HepG2 (cell line): ENCODE results near the gene UNC13D. TPM values are rescaled to one million over a fixed set of nuclear protein-coding genes. Genes with fewer than 3 reads are reported as not detected.

Experiments
- CENPBD1 ChIP-seq: sonication (generic); formaldehyde crosslinking; IDR thresholded peaks from 2 replicates; pipeline ENCODE4 v1.8.0; 2022; ENCODE audit warnings: missing genetic modification reagents, low read depth, mild to moderate bottlenecking, borderline replicate concordance
- CREM ChIP-seq, 2 experiments: sonication (generic) in 1 of 2; formaldehyde crosslinking in 1 of 2; IDR thresholded peaks; 2 replicates each; pipeline versions ENCODE4 v1.4.0 to v1.6.1; 2016 to 2020; ENCODE audit warnings: antibody characterized with exemption in 1 of 2, mild to moderate bottlenecking in 1 of 2, missing genetic modification reagents in 1 of 2
- DBP ChIP-seq: sonication (generic); formaldehyde crosslinking; IDR thresholded peaks from 2 replicates; pipeline ENCODE4 v1.4.0; 2020; ENCODE audit warnings: missing genetic modification reagents; ENCODE audit errors: not compliant biosample characterization
- FOXO1 ChIP-seq: sonication (generic); formaldehyde crosslinking; IDR thresholded peaks from 2 replicates; pipeline ENCODE4 v1.4.0; 2020; ENCODE audit warnings: missing genetic modification reagents
- GLI4 ChIP-seq: sonication (generic); formaldehyde crosslinking; IDR thresholded peaks from 2 replicates; pipeline ENCODE4 v1.5.1; 2020; ENCODE audit warnings: missing genetic modification reagents, mild to moderate bottlenecking, moderate library complexity, borderline replicate concordance
- HOXA5 ChIP-seq: sonication (generic); formaldehyde crosslinking; IDR thresholded peaks from 2 replicates; pipeline ENCODE4 v1.4.0; 2020; ENCODE audit warnings: missing genetic modification reagents
- HOXA7 ChIP-seq: sonication (generic); formaldehyde crosslinking; IDR thresholded peaks from 2 replicates; pipeline ENCODE4 v1.8.1; 2022; ENCODE audit warnings: mild to moderate bottlenecking, missing genetic modification reagents, moderate library complexity
- KLF15 ChIP-seq: sonication (generic); formaldehyde crosslinking; IDR thresholded peaks from 2 replicates; pipeline ENCODE4 v1.8.1; 2023; ENCODE audit warnings: borderline replicate concordance, mild to moderate bottlenecking, inconsistent platforms, missing genetic modification reagents, mixed read lengths
- MEIS1 ChIP-seq: sonication (generic); formaldehyde crosslinking; IDR thresholded peaks from 2 replicates; pipeline ENCODE4 v1.9.0; 2021; ENCODE audit warnings: mild to moderate bottlenecking, missing genetic modification reagents, moderate library complexity, borderline replicate concordance
- MZF1 ChIP-seq: sonication (generic); formaldehyde crosslinking; IDR thresholded peaks from 2 replicates; pipeline ENCODE4 v1.8.1; 2023; ENCODE audit warnings: mild to moderate bottlenecking, missing genetic modification reagents, borderline replicate concordance
- NFYB ChIP-seq: sonication (generic); formaldehyde crosslinking; IDR thresholded peaks from 2 replicates; pipeline ENCODE4 v1.4.0; 2020; ENCODE audit warnings: missing genetic modification reagents
- PHB2 ChIP-seq: fragments of 450-650 bp; IDR thresholded peaks from 2 replicates; pipeline ENCODE4 v1.6.1; 2018; ENCODE audit not compliant: partially characterized antibody
- RARG ChIP-seq: sonication (generic); formaldehyde crosslinking; IDR thresholded peaks from 2 replicates; pipeline ENCODE4 v1.4.0; 2020; ENCODE audit warnings: low read depth, mild to moderate bottlenecking, missing genetic modification reagents
- SNAPC2 ChIP-seq: sonication (generic); formaldehyde crosslinking; IDR thresholded peaks from 2 replicates; pipeline ENCODE4 v1.8.1; 2022; ENCODE audit warnings: mild to moderate bottlenecking, missing genetic modification reagents
- TP53 ChIP-seq: sonication (generic); formaldehyde crosslinking; conservative IDR thresholded peaks from 2 replicates; pipeline ENCODE4 v1.4.0; 2020; ENCODE audit warnings: missing genetic modification reagents
- XRCC5 ChIP-seq: fragments of 200-400 bp; formaldehyde crosslinking; optimal IDR thresholded peaks from 2 replicates; pipeline ENCODE3; 2017; ENCODE audit warnings: mild to moderate bottlenecking, low read length
- ZBTB38 ChIP-seq: sonication (generic); formaldehyde crosslinking; IDR thresholded peaks from 2 replicates; pipeline ENCODE4 v1.5.1; 2020; ENCODE audit warnings: mild to moderate bottlenecking, missing genetic modification reagents
- ZMAT3 ChIP-seq: sonication (generic); formaldehyde crosslinking; conservative IDR thresholded peaks from 2 replicates; pipeline ENCODE4 v1.7.0; 2021; ENCODE audit warnings: missing genetic modification reagents
- ZMYM2 ChIP-seq: sonication (generic); formaldehyde crosslinking; IDR thresholded peaks from 2 replicates; pipeline ENCODE4 v1.8.0; 2022; ENCODE audit warnings: mild to moderate bottlenecking, missing genetic modification reagents
- ZNF101 ChIP-seq: sonication (generic); formaldehyde crosslinking; IDR thresholded peaks from 2 replicates; pipeline ENCODE4 v1.4.0; 2020; ENCODE audit warnings: mild to moderate bottlenecking, low read depth, missing genetic modification reagents, borderline replicate concordance
- ZNF207 ChIP-seq: fragments of 450-650 bp; IDR thresholded peaks from 2 replicates; pipeline ENCODE4 v1.6.1; 2016; ENCODE audit warnings: antibody characterized with exemption, borderline replicate concordance
- ZNF317 ChIP-seq: sonication (generic); formaldehyde crosslinking; IDR thresholded peaks from 2 replicates; pipeline ENCODE4 v1.5.0; 2020; ENCODE audit warnings: mild to moderate bottlenecking, missing genetic modification reagents
- ZNF570 ChIP-seq: sonication (generic); formaldehyde crosslinking; IDR thresholded peaks from 2 replicates; pipeline ENCODE4 v1.4.0; 2020; ENCODE audit warnings: mild to moderate bottlenecking, missing genetic modification reagents, borderline replicate concordance
- ZNF616 ChIP-seq: sonication (generic); formaldehyde crosslinking; IDR thresholded peaks from 2 replicates; pipeline ENCODE4 v1.5.0; 2020; ENCODE audit warnings: low read depth, mild to moderate bottlenecking, missing genetic modification reagents
- ZNF652 ChIP-seq: IDR thresholded peaks from 2 replicates; pipeline ENCODE4 v1.6.1; 2016; ENCODE audit warnings: low read depth, borderline replicate concordance
- ZNF776 ChIP-seq: sonication (generic); formaldehyde crosslinking; IDR thresholded peaks from 2 replicates; pipeline ENCODE4 v1.4.0; 2020; ENCODE audit warnings: mild to moderate bottlenecking, missing genetic modification reagents
- polyA plus RNA-seq, 8 experiments: library from polyadenylated mRNA; depleted of rRNA in 3 of 8; stranded (reverse) in 7 of 8; unstranded in 1 of 8; fragments of >200 nt; fragmentation: Illumina TruSeq in 4 of 8; extraction: Trizol in 4 of 8; gene quantifications; 2 replicates each; pipeline versions ENCODE4 v1.2.1 to v1.2.3, GENCODE V29; 2011 to 2016; ENCODE audit warnings: low read depth in 4 of 8, missing spikeins in 1 of 8, mixed read lengths in 1 of 8; ENCODE audit not compliant: insufficient read depth in 1 of 8
- total RNA-seq, 5 experiments: library from RNA; depleted of rRNA; stranded (reverse); fragments of >200 nt; fragmentation: Illumina TruSeq; extraction: Trizol; gene quantifications; 2 replicates each; pipeline ENCODE4 v1.2.3, GENCODE V29; 2016; ENCODE audit warnings: low read depth in 1 of 5
- TF ChIP-seq, protein P1 (sequence below): sonication (generic); formaldehyde crosslinking; IDR thresholded peaks from 2 replicates; pipeline ENCODE4 v1.4.0; 2020; ENCODE audit warnings: mild to moderate bottlenecking, missing genetic modification reagents
- TF ChIP-seq, protein P2 (sequence below): sonication (generic); formaldehyde crosslinking; conservative IDR thresholded peaks from 2 replicates; pipeline ENCODE4 v1.4.0; 2020; ENCODE audit warnings: missing genetic modification reagents

The UNC13D gene
- total and polyA plus RNA-seq, 2 of the 13 experiments (the other 11 are each of a cell fraction or from before 2014, with no cell fraction given): 29.7 to 42.7 TPM

DNA sequence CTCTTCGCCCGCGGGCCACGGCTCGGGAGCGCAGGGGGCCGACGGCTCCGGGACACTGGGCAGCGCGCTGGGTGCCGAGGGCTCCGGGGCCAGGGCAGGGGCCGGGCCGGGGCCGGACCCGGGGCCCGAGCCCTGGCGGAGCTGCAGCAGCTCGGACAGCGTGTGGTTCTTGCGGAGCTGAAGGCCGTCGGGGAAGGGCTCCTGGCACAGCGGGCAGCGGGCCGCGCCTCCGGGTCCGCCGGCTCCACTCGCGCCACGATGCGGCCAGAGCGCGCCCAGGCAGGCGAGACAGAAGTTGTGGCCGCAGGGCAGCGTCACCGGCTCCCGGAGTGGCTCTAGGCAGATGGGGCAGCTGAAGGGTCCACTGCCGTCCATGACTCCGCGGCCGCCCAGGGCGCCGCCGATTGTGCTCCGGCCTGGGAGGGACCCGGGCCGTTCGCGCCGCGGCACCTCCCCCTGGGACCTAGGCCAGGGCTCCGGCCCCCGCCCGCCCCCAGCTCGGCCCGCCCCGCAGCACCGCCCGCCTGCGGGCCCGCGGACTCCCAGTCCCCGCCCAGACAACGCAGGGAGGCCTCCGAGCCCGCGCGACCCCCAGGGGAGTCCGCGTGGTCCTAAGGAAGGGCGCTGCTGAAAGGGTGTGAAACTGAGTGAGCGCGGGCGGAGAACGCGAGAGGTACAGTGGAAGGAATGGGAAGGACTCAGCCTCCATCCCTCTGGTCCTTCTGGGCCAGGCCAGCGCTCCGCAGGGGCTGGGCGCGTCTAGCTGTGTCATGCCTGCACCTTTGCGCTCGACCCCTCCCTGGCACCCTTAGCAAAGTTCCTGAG lies 34.2 kb upstream of the UNC13D start, which contains the start of gene TRIM47 (continued):
- TF ChIP-seq ZBTB38 (CRISPR knock-in tag) (no peak; the same call in 1 of the 2 replicates), TP53 (CRISPR knock-in tag) (0 out of 2 replicates have a peak, but pooled peaks have one; percentile 22), HOXA5 (peak; percentile 65; the same call in 1 of the 2 replicates), ZNF101 (CRISPR knock-in tag) (0 out of 2 replicates have a peak, but pooled peaks have one; percentile 21), ZMYM2 (CRISPR knock-in tag) (no peak), XRCC5 (no peak), CENPBD1 (no peak), ZNF317 (peak; percentile 70), ZNF207 (no peak), HOXA7 (CRISPR knock-in tag) (no peak), FOXO1 (CRISPR knock-in tag) (peak; percentile 10; the same call in 1 of the 2 replicates), MEIS1 (peak; percentile 57), ZNF776 (no peak), RARG (CRISPR knock-in tag) (peak; percentile 33; the same call in 1 of the 2 replicates), SNAPC2 (CRISPR knock-in tag) (peak; percentile 29), NFYB (CRISPR knock-in tag) (no peak), ZNF570 (no peak), MZF1 (CRISPR knock-in tag) (0 out of 2 replicates have a peak, but pooled peaks have one; percentile 56), ZNF652 (CRISPR knock-in tag) (peak; percentile 70), ZMAT3 (CRISPR knock-in tag) (0 out of 2 replicates have a peak, but pooled peaks have one; percentile 72), GLI4 (CRISPR knock-in tag) (no peak), PHB2 (no peak), CREM (IDR thresholded peaks at IDR 0.05) (no peak; the same call in 1 of the 2 replicates), CREM (CRISPR knock-in tag; IDR thresholded peaks at IDR 0.05) (0 out of 2 replicates have a peak, but pooled peaks have one; percentile 23), KLF15 (no peak), ZNF616 (no peak), DBP (CRISPR knock-in tag) (no peak)
- TF ChIP-seq, protein P1, sequence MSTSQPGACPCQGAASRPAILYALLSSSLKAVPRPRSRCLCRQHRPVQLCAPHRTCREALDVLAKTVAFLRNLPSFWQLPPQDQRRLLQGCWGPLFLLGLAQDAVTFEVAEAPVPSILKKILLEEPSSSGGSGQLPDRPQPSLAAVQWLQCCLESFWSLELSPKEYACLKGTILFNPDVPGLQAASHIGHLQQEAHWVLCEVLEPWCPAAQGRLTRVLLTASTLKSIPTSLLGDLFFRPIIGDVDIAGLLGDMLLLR (CRISPR knock-in tag): no peak
- TF ChIP-seq, protein P2, sequence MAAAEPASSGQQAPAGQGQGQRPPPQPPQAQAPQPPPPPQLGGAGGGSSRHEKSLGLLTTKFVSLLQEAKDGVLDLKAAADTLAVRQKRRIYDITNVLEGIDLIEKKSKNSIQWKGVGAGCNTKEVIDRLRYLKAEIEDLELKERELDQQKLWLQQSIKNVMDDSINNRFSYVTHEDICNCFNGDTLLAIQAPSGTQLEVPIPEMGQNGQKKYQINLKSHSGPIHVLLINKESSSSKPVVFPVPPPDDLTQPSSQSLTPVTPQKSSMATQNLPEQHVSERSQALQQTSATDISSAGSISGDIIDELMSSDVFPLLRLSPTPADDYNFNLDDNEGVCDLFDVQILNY (CRISPR knock-in tag): peak; percentile 11; the same call in 1 of the 2 replicates
